GM19023 (cell line): Measurements from ENCODE around the gene PIGA.
"Not testable (repeated sequence)": the region's sequence is repeated elsewhere in the genome, so short reads cannot be mapped to it uniquely, and the experiment has no call there.

Experiments used
- ATAC-seq: cut with Tn5 transposase; IDR thresholded peaks from one replicate; pipeline ENCODE4 v1.9.1; 2021; ENCODE audit warnings: mild to moderate bottlenecking, moderate library complexity; ENCODE audit not compliant: unreplicated experiment

PIGA gene

GRCh38 chrX:15321447-15321846 is 13.9 kb downstream of the PIGA start:
- no peak for ATAC-seq

GRCh38 chrX:15320297-15320696 is 15.0 kb downstream of the PIGA start:
- no peak for ATAC-seq

GRCh38 chrX:15319075-15319474 is 16.2 kb downstream of the PIGA start:
- no peak for ATAC-seq

- no peak for ATAC-seq
Measured at GRCh38 chrX:15315509-15315908, 19.8 kb downstream of the PIGA start, which contains the start of gene ASB11. Gene ASB11 (minus strand): TSS chrX:15315640. CDS start chrX:15315605, 35 bp downstream.

- no peak for ATAC-seq
Measured at GRCh38 chrX:15314472-15314871, 20.9 kb downstream of the PIGA start.

GRCh38 chrX:15311119-15311518 is 24.2 kb downstream of the PIGA start:
- ATAC-seq, result no peak

GRCh38 chrX:15310117-15310516 is 25.2 kb downstream of the PIGA start:
- ATAC-seq, result no peak

GRCh38 chrX:15305899-15306298 is 29.4 kb downstream of the PIGA start:
- not testable (repeated sequence) for ATAC-seq

- ATAC-seq, result no peak
Measured at GRCh38 chrX:15301924-15302323, 33.4 kb downstream of the PIGA start.

- ATAC-seq, result no peak
Measured at GRCh38 chrX:15299941-15300851, 35.1 kb downstream of the PIGA start.

GRCh38 chrX:15298780-15299179 is 36.5 kb downstream of the PIGA start:
- no peak for ATAC-seq

- no peak for ATAC-seq
Measured at GRCh38 chrX:15298201-15298600, 37.1 kb downstream of the PIGA start.

GRCh38 chrX:15293451-15293850 is 41.9 kb downstream of the PIGA start:
- ATAC-seq, result no peak

GRCh38 chrX:15292861-15293260 is 42.5 kb downstream of the PIGA start:
- ATAC-seq, result no peak

GRCh38 chrX:15277604-15278003 is 57.7 kb downstream of the PIGA start:
- ATAC-seq, result no peak

GRCh38 chrX:15274946-15275345 is 60.4 kb downstream of the PIGA start:
- ATAC-seq, result no peak

- ATAC-seq, result not testable (repeated sequence)
Measured at GRCh38 chrX:15273275-15273674, 62.0 kb downstream of the PIGA start.

- no peak for ATAC-seq
Measured at GRCh38 chrX:15271757-15272156, 63.6 kb downstream of the PIGA start.

- ATAC-seq, result no peak
Measured at GRCh38 chrX:15269618-15270521, 65.5 kb downstream of the PIGA start, which contains the start of gene ASB9. Gene ASB9 (minus strand): TSS chrX:15270083. CDS start chrX:15269874, 209 bp downstream.
